Activated CD8-positive, alpha-beta T cell treated with anti-CD3 and anti-CD28 coated beads, Interleukin-2, amount 10 ng/mL, durations not matched to agents 7 days and 5 days (primary cell): ENCODE measurements around the gene ARF3. TPM values are rescaled to one million over a fixed set of nuclear protein-coding genes. Genes with fewer than 3 reads are reported as not detected.

Experiments
- ATAC-seq: fragments of 150-1000 bp; cut with Tn5 transposase; one replicate; pipeline ENCODE4 v1.10.0; 2021; ENCODE audit warnings: moderate library complexity
- CTCF ChIA-PET: fragments of 350-600 bp; sonication (Branson Sonifier 250); formaldehyde crosslinking; loops from one replicate; lab custom pipeline; 2021; ENCODE audit warnings: antibody characterized with exemption; lab: Charles Lee
- POLR2A ChIA-PET: fragments of 350-600 bp; sonication (Branson Sonifier 250); formaldehyde crosslinking; loops from one replicate; lab custom pipeline; 2021; ENCODE audit warnings: antibody characterized with exemption; lab: Charles Lee
- DNase-seq: peaks from one replicate; pipeline ENCODE4 v3.0.0-alpha.2; 2020
- H3K27ac Mint-ChIP-seq: one replicate; pipeline ENCODE4 v1.8.0; 2021; ENCODE audit warnings: mild to moderate bottlenecking, mixed read lengths
- H3K27me3 Mint-ChIP-seq: one replicate; pipeline ENCODE4 v1.8.0; 2021; ENCODE audit warnings: low read depth, mixed read lengths
- H3K36me3 Mint-ChIP-seq: one replicate; pipeline ENCODE4 v1.8.0; 2021; ENCODE audit warnings: low read depth, mixed read lengths
- H3K4me1 Mint-ChIP-seq: one replicate; pipeline ENCODE4 v1.8.0; 2021; ENCODE audit warnings: low read depth, mixed read lengths
- H3K4me3 Mint-ChIP-seq: one replicate; pipeline ENCODE4 v1.8.0; 2021; ENCODE audit warnings: mild to moderate bottlenecking, mixed read lengths
- H3K9me3 Mint-ChIP-seq: one replicate; pipeline ENCODE4 v1.8.0; 2022; ENCODE audit warnings: mixed read lengths; ENCODE audit not compliant: insufficient read depth
- total RNA-seq, 2 experiments: library from RNA; stranded (reverse); gene quantifications; one replicate each; pipeline ENCODE4 v1.2.3, GENCODE V29; 2021

Gene ARF3
- total RNA-seq, 2 experiments from 2014 or later: 104 to 108 TPM

GRCh38 chr12:48961801-48962200 lies 4.5 kb upstream of the ARF3 start:
- DNase-seq (no peak), ATAC-seq (no peak)
- Mint-ChIP-seq H3K9me3 (no peaks in the 10 kb centered on the region), H3K36me3 (no peaks in the 10 kb centered on the region), H3K27ac (no peak overlapping the region), H3K4me1 (peaks cover 7% of the 10 kb centered on the region), H3K27me3 (peaks cover 20% of the 10 kb centered on the region), H3K4me3 (no peak overlapping the region)
- ChIA-PET POLR2A (interaction anchor here (0.5 to 1.2 kb wide), 2 partner anchors 36 to 96 kb away, joined by 4 to 5 read pairs; partner anchors contain the start of genes FKBP11 and RND1), CTCF (interaction anchor here (1.0 to 1.3 kb wide), 2 partner anchors 26 to 109 kb away, joined by 3 to 4 read pairs; no protein-coding TSS in a partner anchor)

GRCh38 chr12:48961331-48961730 lies 4.0 kb upstream of the ARF3 start:
- CTCF ChIA-PET: interaction anchor here (1.0 to 1.3 kb wide), 2 partner anchors 27 to 108 kb away, joined by 3 to 4 read pairs; no protein-coding TSS in a partner anchor

GRCh38 chr12:48960834-48961233 lies 3.5 kb upstream of the ARF3 start:
- DNase-seq (no peak), ATAC-seq (no peak)
- CTCF ChIA-PET: interaction anchor here (1.0 to 1.3 kb wide), 2 partner anchors 27 to 108 kb away, joined by 3 to 4 read pairs; no protein-coding TSS in a partner anchor
- H3K4me3 Mint-ChIP-seq: no peak overlapping the region
- H3K4me1 Mint-ChIP-seq: peaks cover 17% of the 10 kb centered on the region
- POLR2A ChIA-PET: interaction anchor here (0.6 kb wide), 1 partner anchor 23 kb away, joined by 3 read pairs; no protein-coding TSS in a partner anchor
- peaks cover 17% of the 10 kb centered on the region for H3K27me3 Mint-ChIP-seq
- H3K36me3 Mint-ChIP-seq: no peaks in the 10 kb centered on the region
- no peaks in the 10 kb centered on the region for H3K9me3 Mint-ChIP-seq
- no peak overlapping the region for H3K27ac Mint-ChIP-seq

More at GRCh38 chr12:48961331-48961730, 4.0 kb upstream of the ARF3 start:
- ATAC-seq: no peak
- no peak overlapping the region for H3K4me3 Mint-ChIP-seq
- no peaks in the 10 kb centered on the region for H3K9me3 Mint-ChIP-seq
- no peaks in the 10 kb centered on the region for H3K36me3 Mint-ChIP-seq
- H3K27ac Mint-ChIP-seq: no peak overlapping the region
- POLR2A ChIA-PET: interaction anchor here (0.6 kb wide), 1 partner anchor 23 kb away, joined by 3 read pairs; no protein-coding TSS in a partner anchor
- peaks cover 12% of the 10 kb centered on the region for H3K4me1 Mint-ChIP-seq
- H3K27me3 Mint-ChIP-seq: peaks cover 17% of the 10 kb centered on the region
- DNase-seq: no peak

GRCh38 chr12:48958049-48958388 lies 732 bp upstream of the ARF3 start:
- H3K4me1 Mint-ChIP-seq: peaks cover 33% of the 10 kb centered on the region
- ChIA-PET CTCF (interaction anchor here (0.6 to 4.2 kb wide), 22 partner anchors 13 to 230 kb away, joined by 3 to 31 read pairs (median 5); partner anchors contain the start of genes DDN, DDX23, FKBP11 and WNT1), POLR2A (interaction anchor here (1.0 to 1.6 kb wide), 7 partner anchors 11 to 174 kb away, joined by 3 to 11 read pairs (median 3); partner anchors contain the start of genes DDN, DDX23, TUBA1B and WNT1)

GRCh38 chr12:48956279-48957140 lies 777 bp downstream of the ARF3 start:
- peak overlapping the region; percentile 85 for H3K27ac Mint-ChIP-seq
- ATAC-seq: peak; percentile 29
- ChIA-PET CTCF (interaction anchor here (0.9 to 4.2 kb wide), 16 partner anchors 10 to 232 kb away, joined by 3 to 31 read pairs (median 6); partner anchors contain the start of genes DDN, DDX23, FKBP11 and WNT1), POLR2A (interaction anchor here (1.1 to 1.6 kb wide), 4 partner anchors 23 to 105 kb away, joined by 3 to 11 read pairs (median 4); partner anchors contain the start of genes DDN and DDX23)
- peaks cover 14% of the 10 kb centered on the region for H3K27me3 Mint-ChIP-seq
- DNase-seq: no peak
- peaks cover 33% of the 10 kb centered on the region for H3K4me1 Mint-ChIP-seq
- peak overlapping the region; percentile 94 for H3K4me3 Mint-ChIP-seq
- peaks cover 14% of the 10 kb centered on the region for H3K36me3 Mint-ChIP-seq
- H3K9me3 Mint-ChIP-seq: no peaks in the 10 kb centered on the region

More at GRCh38 chr12:48958049-48958388, 732 bp upstream of the ARF3 start:
- Mint-ChIP-seq H3K27me3 (peaks cover 14% of the 10 kb centered on the region), H3K9me3 (no peaks in the 10 kb centered on the region), H3K36me3 (peaks cover 12% of the 10 kb centered on the region), H3K27ac (no peak overlapping the region), H3K4me3 (peak overlapping the region; percentile 94)
- no peak for ATAC-seq
- no peak for DNase-seq

- H3K4me1 Mint-ChIP-seq: peaks cover 33% of the 10 kb centered on the region
- H3K4me3 Mint-ChIP-seq: peak overlapping the region; percentile 94
- no peaks in the 10 kb centered on the region for H3K9me3 Mint-ChIP-seq
- no peak for DNase-seq
- no peak for ATAC-seq
- peaks cover 14% of the 10 kb centered on the region for H3K36me3 Mint-ChIP-seq
- ChIA-PET CTCF (interaction anchor here (0.9 to 3.9 kb wide), 4 partner anchors 16 to 33 kb away, joined by 3 to 15 read pairs (median 3); no protein-coding TSS in a partner anchor), POLR2A (no interaction called here)
- H3K27me3 Mint-ChIP-seq: peaks cover 7% of the 10 kb centered on the region
- H3K27ac Mint-ChIP-seq: no peak overlapping the region
Measured at GRCh38 chr12:48954841-48955501, 2.3 kb downstream of the ARF3 start.

GRCh38 chr12:48954061-48954460 lies 3.2 kb downstream of the ARF3 start:
- H3K36me3 Mint-ChIP-seq: peaks cover 14% of the 10 kb centered on the region
- H3K4me1 Mint-ChIP-seq: peaks cover 33% of the 10 kb centered on the region
- ChIA-PET CTCF (interaction anchor here (3.0 to 3.9 kb wide), 2 partner anchors 25 to 34 kb away, joined by 14 to 15 read pairs; partner anchors contain the start of gene WNT1), POLR2A (no interaction called here)
- H3K27ac Mint-ChIP-seq: no peak overlapping the region
- DNase-seq (no peak), ATAC-seq (no peak)
- H3K9me3 Mint-ChIP-seq: no peaks in the 10 kb centered on the region
- peaks cover 6% of the 10 kb centered on the region for H3K27me3 Mint-ChIP-seq
- no peak overlapping the region for H3K4me3 Mint-ChIP-seq

DNA sequence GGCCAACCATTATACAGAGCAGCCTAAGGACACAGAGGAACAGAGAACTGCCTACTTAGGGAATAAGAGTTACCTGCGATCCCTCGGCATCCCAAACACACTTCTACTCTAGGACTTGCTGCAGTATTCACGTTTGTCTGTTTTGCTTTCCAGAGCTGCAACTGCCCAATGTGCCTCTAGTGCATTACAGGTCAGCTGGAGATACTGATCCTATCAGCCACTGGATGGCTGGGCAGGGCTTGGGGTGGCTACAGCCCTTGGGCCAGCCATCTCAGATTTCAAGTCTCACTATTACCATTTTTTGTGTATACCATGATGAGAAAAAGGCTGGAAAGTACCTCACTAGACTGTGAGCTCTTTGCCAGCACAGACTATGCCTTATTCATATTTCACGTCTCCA lies 4.6 kb downstream of the ARF3 start:
- ChIA-PET CTCF (interaction anchor here (0.9 to 3.9 kb wide), 11 partner anchors 9 to 100 kb away, joined by 3 to 15 read pairs (median 3); partner anchors contain the start of genes FKBP11 and WNT1), POLR2A (no interaction called here)
- Mint-ChIP-seq H3K4me3 (no peak overlapping the region), H3K27ac (no peak overlapping the region), H3K36me3 (peaks cover 20% of the 10 kb centered on the region), H3K4me1 (peaks cover 33% of the 10 kb centered on the region), H3K9me3 (no peaks in the 10 kb centered on the region), H3K27me3 (no peaks in the 10 kb centered on the region)
- DNase-seq (no peak), ATAC-seq (no peak)

DNA sequence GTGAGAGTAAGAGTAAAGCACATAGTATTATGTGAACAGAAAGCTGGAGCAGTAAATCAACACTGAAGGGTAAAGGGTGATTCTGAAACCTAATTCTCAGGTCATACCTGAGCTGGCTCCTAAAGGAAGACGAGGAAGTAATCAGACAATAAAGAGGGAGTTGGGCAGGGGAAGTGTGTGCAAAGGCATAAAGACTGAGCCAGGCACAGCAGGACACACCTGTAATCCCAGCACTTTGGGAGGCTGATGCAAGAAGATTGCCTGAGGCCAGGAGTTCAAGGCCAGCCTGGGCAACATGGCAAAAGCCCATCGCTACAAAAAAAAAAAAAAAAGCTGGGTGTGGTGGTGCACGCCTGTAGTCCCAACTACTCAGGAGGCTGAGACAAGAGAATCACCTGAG lies 9.6 kb downstream of the ARF3 start:
- Mint-ChIP-seq H3K27me3 (no peaks in the 10 kb centered on the region), H3K27ac (no peak overlapping the region), H3K4me1 (peaks cover 10% of the 10 kb centered on the region), H3K4me3 (no peak overlapping the region), H3K9me3 (no peaks in the 10 kb centered on the region), H3K36me3 (peaks cover 11% of the 10 kb centered on the region)
- DNase-seq (no peak), ATAC-seq (no peak)
- POLR2A ChIA-PET: no interaction called here
- CTCF ChIA-PET: interaction anchor here (0.6 to 1.4 kb wide), 4 partner anchors 32 to 133 kb away, joined by 3 to 5 read pairs (median 3); no protein-coding TSS in a partner anchor

GRCh38 chr12:48946943-48947342 lies 10.3 kb downstream of the ARF3 start:
- Mint-ChIP-seq H3K4me1 (peaks cover 16% of the 10 kb centered on the region), H3K4me3 (no peak overlapping the region), H3K27me3 (no peaks in the 10 kb centered on the region), H3K36me3 (peaks cover 8% of the 10 kb centered on the region), H3K27ac (no peak overlapping the region), H3K9me3 (no peaks in the 10 kb centered on the region)
- ChIA-PET POLR2A (no interaction called here), CTCF (interaction anchor here (0.6 to 1.5 kb wide), 3 partner anchors 57 to 132 kb away, joined by 3 to 4 read pairs (median 3); no protein-coding TSS in a partner anchor)
- no peak for ATAC-seq
- DNase-seq: no peak

DNA sequence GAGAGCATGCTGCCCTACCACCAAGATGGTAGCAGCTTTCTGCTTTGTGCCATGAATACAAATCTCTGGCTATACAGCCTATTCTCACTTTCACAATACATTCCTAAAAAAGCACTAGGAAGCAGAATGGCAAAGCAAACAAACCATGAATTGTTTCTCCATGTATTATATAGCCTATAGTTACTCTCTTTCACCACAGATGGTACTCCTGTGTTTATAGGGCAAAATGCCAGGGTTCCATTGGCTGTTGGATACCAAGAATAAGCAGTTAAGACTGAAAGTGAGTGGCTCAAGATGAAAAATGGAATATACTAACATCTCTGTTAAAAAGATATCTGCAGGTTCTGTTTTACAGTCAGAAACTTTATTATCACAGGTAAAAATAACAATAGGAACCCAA lies 11.1 kb downstream of the ARF3 start:
- H3K4me3 Mint-ChIP-seq: no peak overlapping the region
- peaks cover 16% of the 10 kb centered on the region for H3K4me1 Mint-ChIP-seq
- ATAC-seq (no peak), DNase-seq (no peak)
- H3K36me3 Mint-ChIP-seq: peaks cover 8% of the 10 kb centered on the region
- ChIA-PET CTCF (interaction anchor here (0.6 to 1.9 kb wide), 5 partner anchors 10 to 118 kb away, joined by 3 to 6 read pairs (median 4); no protein-coding TSS in a partner anchor), POLR2A (no interaction called here)
- no peak overlapping the region for H3K27ac Mint-ChIP-seq
- no peaks in the 10 kb centered on the region for H3K9me3 Mint-ChIP-seq
- no peaks in the 10 kb centered on the region for H3K27me3 Mint-ChIP-seq
